Upper lobe of left lung (tissue), 6 donors: ENCODE measurements around the gene EN2. TPM values are rescaled to one million over a fixed set of nuclear protein-coding genes. Genes with fewer than 3 reads are reported as not detected.

Experiments
- ATAC-seq, 2 donors: fragments of 200-7000 bp; cut with Tn5 transposase; one replicate each; pipeline ENCODE4 v1.9.1; 2022; ENCODE audit warnings: mild to moderate bottlenecking in 2 of 2, moderate library complexity in 2 of 2; ENCODE audit not compliant: low FRiP score in 2 of 2
- DNase-seq, 2 donors: peaks; one replicate each; pipeline ENCODE4 v3.0.0-alpha.2; 2019 to 2020
- H3K27ac ChIP-seq, 4 donors: fragments of 200-600 bp; sonication (generic); one replicate each; pipeline ENCODE4 v1.5.1; 2016 to 2019
- H3K27me3 ChIP-seq, 4 donors: fragments of 200-600 bp; sonication (generic); one replicate each; pipeline ENCODE4 v1.5.1; 2017 to 2019
- H3K36me3 ChIP-seq, 4 donors: fragments of 200-600 bp; sonication (generic); one replicate each; pipeline ENCODE4 v1.5.1; 2016 to 2019
- H3K4me1 ChIP-seq, 4 donors: fragments of 200-600 bp; sonication (generic); one replicate each; pipeline ENCODE4 v1.5.1; 2018 to 2019
- H3K4me3 ChIP-seq, 4 donors: fragments of 200-600 bp; sonication (generic); one replicate each; pipeline ENCODE4 v1.5.1; 2017 to 2019; ENCODE audit warnings: mild to moderate bottlenecking in 2 of 4, moderate library complexity in 1 of 4
- H3K9me3 ChIP-seq, 4 donors: fragments of 200-600 bp; sonication (generic); one replicate each; pipeline ENCODE4 v1.5.1; 2018 to 2019
- CTCF ChIP-seq, 6 experiments: fragments of 450-650 bp in 4 of 6; fragments of 200-600 bp in 2 of 6; sonication (generic) in 2 of 6; IDR thresholded peaks; one replicate each; pipeline ENCODE4 v1.5.1; 2016 to 2019; ENCODE audit warnings: antibody characterized with exemption in 6 of 6
- EP300 ChIP-seq, 4 donors: sonication (generic); formaldehyde crosslinking; IDR thresholded peaks; one replicate each; pipeline ENCODE4 v1.5.1; 2017; ENCODE audit warnings: antibody characterized with exemption in 4 of 4, control low read depth in 2 of 4
- POLR2A ChIP-seq, 4 donors: fragments of 450-650 bp; IDR thresholded peaks; one replicate each; pipeline ENCODE4 v1.5.1; 2016 to 2017; ENCODE audit warnings: antibody characterized with exemption in 4 of 4, mild to moderate bottlenecking in 2 of 4
- POLR2AphosphoS5 ChIP-seq, 2 donors: sonication (generic); formaldehyde crosslinking; IDR thresholded peaks; one replicate each; pipeline ENCODE4 v1.5.1; 2017; ENCODE audit warnings: antibody characterized with exemption in 2 of 2
- WGBS, 2 donors: methylation state at CpG; one replicate each; pipeline ENCODE4 v1.1.5; 2017 to 2018; 5-methylcytosine and 5-hydroxymethylcytosine counted together
- total RNA-seq, 6 donors: library from RNA; depleted of rRNA in 4 of 6; stranded (reverse); fragments of >200 nt in 4 of 6; gene quantifications; one replicate each; pipeline versions ENCODE4 v1.1.0 to v1.2.1, GENCODE V29; 2016 to 2021
- donor health status: DM: no; HTN: no; CAD: no; lungs with moderate emphysema.
- donor health status: DM: no; HTN: yes; CAD: no; lungs with severe emphysema.

The EN2 gene
- total RNA-seq, 6 donors from 2014 or later, result not detected

DNA sequence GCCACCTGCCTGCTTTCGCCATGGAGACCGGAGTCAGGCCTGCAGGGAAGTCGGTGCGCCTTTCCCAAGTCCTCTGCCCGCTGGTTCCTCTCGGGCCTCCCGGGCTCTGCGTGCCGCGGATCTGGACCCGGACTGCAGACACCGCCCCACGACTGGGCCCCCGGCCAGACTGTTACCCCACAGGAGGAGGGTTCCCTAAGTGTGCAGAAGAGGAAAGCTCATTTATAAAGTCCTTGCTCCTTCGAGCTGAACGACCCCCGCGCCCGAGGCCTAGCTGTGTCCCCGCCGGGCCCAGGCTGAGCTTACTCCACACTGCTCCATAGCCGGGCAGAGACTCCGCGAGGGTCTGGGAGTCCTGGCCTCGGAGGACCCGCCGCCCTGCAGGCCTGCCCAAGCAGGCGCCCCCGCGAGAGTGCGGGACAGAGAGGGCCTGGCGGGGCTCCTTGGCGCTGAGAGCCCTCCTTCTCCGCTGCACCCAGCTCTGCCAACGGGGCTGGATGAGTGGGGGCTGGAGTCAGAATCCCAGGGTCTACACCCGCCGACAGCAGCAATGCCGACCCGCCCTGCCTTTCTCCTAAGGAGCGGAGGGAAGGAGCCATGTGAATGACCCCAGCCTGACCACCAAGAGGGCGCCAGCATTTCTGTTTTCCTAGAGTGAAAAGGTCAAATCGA, 8.3 kb downstream of the EN2 start:
- TF ChIP-seq CTCF (IDR thresholded peaks at IDR 0.05), result no peak
- TF ChIP-seq POLR2AphosphoS5 (IDR thresholded peaks at IDR 0.05), result no peak
- no peak for TF ChIP-seq EP300 (IDR thresholded peaks at IDR 0.05)
- TF ChIP-seq POLR2A (IDR thresholded peaks at IDR 0.05), result no peak
- Histone ChIP-seq H3K27me3 (peaks cover 2 to 90% (median 57%) of the 10 kb centered on the region in 4 donors), H3K4me1 (peaks cover 14 to 40% (median 24%) of the 10 kb centered on the region in 4 donors), H3K9me3 (no peaks in the 10 kb centered on the region), H3K36me3 (no peaks in the 10 kb centered on the region), H3K4me3 (peak overlapping the region in 1 of 4 donors; percentile 2), H3K27ac (no peak overlapping the region)
- DNase-seq, result peak in 1 of 2 donors; percentile 81
- 9 to 12% methylated on average over 14 to 35 of the region's 42 CpGs for WGBS, 2 donors
- ATAC-seq, result no peak

DNA sequence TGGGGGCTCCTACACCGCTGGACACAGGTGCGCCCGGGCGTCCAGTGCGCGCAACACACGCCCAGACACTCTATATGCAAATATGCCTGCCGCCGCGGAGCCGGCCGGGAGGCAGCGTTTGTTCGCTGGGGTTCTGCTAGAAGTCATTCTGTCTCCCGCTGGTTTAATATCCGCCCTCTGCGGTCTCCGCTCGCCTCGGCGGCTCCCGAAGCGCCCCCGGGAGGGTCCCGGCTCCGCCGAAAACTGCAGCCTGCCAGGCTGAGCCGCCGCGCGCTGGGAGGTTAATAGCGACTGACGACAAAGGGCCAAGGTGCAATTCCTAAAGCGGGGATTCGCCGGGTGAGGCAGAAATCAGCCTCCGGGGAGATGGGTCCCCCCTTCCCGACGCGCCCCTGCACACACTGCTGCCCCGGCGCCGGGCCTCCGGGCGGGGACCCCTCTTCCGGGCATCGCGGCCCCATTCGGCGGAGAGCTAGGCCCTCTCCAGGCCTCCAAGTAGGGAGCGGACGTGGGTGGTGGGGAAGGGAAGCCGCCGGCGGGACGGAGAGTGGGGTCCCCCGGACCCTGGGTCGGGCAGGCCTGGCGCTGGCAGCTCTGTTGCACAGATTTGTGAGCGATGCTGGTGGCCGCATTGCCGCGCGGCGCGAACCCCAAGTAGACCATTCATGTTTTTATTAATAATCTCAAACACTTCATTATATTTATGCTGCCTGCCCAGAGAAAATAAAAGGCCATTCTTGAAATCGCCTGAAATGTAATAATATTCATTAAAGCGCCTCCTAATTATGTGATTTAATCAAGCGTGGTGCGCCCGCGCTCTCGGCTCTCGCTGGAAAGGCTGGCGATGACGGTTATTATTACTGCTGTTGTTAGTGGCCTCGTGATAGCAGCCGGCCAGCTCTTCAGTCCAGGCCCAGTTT, 9.1 kb downstream of the EN2 start:
- no peak overlapping the region for H3K27ac ChIP-seq
- 6 to 12% methylated on average over 25 to 58 of the region's 78 CpGs for WGBS, 2 donors
- H3K27me3 ChIP-seq, result peaks cover 2 to 88% (median 58%) of the 10 kb centered on the region in 4 donors
- H3K4me1 ChIP-seq, result peaks cover 14 to 40% (median 24%) of the 10 kb centered on the region in 4 donors
- H3K4me3 ChIP-seq, result peak overlapping the region in 1 of 4 donors; percentile 2
- ATAC-seq, result no peak
- DNase-seq, result peak in 1 of 2 donors; percentile 84
- H3K9me3 ChIP-seq, result no peaks in the 10 kb centered on the region
- no peaks in the 10 kb centered on the region for H3K36me3 ChIP-seq
- no peak for TF ChIP-seq POLR2A (IDR thresholded peaks at IDR 0.05)
- no peak for TF ChIP-seq EP300 (IDR thresholded peaks at IDR 0.05)
- TF ChIP-seq POLR2AphosphoS5 (IDR thresholded peaks at IDR 0.05), result no peak
- peak in 1 of 6 experiments; percentile 18 for TF ChIP-seq CTCF (IDR thresholded peaks at IDR 0.05)

DNA sequence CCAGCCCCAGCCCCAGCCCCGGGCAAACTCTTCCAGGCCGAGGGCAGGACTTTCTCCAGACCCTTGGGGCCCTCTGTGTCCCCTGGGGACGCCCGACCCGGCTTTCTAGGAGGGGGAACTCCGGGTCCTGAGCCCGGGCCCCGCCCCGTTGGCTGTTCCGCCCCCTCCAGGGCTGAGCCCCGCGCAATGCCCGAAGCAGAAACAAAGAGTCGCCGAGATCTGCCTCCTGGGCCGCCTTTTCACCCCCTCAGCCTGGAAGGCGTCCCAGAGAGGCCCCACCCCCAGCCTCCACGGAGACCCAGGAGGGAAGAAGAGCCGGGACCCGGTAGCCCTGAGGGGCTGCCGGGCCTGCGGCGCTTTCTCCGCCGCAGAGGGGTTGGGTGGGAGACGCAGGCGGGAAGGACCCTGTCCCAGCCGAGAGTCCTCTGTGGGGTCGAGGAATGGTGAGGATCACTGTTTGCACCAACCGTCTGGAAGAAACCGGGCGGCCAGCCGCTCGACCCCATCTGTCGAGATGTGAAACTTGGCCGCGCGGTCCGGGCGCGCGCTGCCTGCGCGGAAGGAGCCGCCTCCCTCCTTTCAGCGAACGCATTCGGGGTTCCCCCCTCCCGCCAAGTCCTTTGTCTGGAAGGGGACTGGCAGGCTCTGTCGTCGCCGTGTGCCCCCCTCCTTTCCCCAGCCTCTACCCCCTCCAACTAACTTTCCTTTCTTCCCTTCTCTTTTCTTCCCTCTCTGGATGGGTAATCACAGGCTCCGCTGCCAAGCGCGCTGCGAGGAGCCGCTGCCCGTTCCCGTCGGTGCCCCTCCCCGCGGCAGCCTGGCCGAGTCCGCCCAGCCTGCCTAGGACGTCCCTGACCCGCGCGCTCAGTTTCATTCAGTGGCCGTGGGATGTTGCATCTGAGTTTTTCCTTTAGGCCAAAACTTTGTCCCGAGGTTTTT, 10.2 kb downstream of the EN2 start:
- peaks cover 0 to 83% (median 57%) of the 10 kb centered on the region in 4 donors for H3K27me3 ChIP-seq
- H3K27ac ChIP-seq, result no peak overlapping the region
- H3K36me3 ChIP-seq, result no peaks in the 10 kb centered on the region
- DNase-seq (peak in 1 of 2 donors; percentile 80), ATAC-seq (peak in 1 of 2 donors; percentile 28)
- peaks cover 14 to 45% (median 24%) of the 10 kb centered on the region in 4 donors for H3K4me1 ChIP-seq
- 3 to 6% methylated on average over 40 to 51 of the region's 70 CpGs for WGBS, 2 donors
- no peaks in the 10 kb centered on the region for H3K9me3 ChIP-seq
- H3K4me3 ChIP-seq, result peak overlapping the region in 1 of 4 donors; percentile 12
- TF ChIP-seq POLR2AphosphoS5 (IDR thresholded peaks at IDR 0.05), result no peak
- TF ChIP-seq EP300 (IDR thresholded peaks at IDR 0.05), result no peak
- no peak for TF ChIP-seq CTCF (IDR thresholded peaks at IDR 0.05)
- TF ChIP-seq POLR2A (IDR thresholded peaks at IDR 0.05), result no peak

GRCh38 chr7:155468785-155469148, 10.8 kb downstream of the EN2 start:
- H3K27me3 ChIP-seq, result peaks cover 0 to 85% (median 56%) of the 10 kb centered on the region in 4 donors
- DNase-seq (no peak), ATAC-seq (no peak)
- no peaks in the 10 kb centered on the region for H3K9me3 ChIP-seq
- H3K4me3 ChIP-seq, result no peak overlapping the region
- TF ChIP-seq POLR2A (IDR thresholded peaks at IDR 0.05) (no peak), CTCF (IDR thresholded peaks at IDR 0.05) (no peak), POLR2AphosphoS5 (IDR thresholded peaks at IDR 0.05) (no peak), EP300 (IDR thresholded peaks at IDR 0.05) (no peak)
- 11 to 17% methylated on average over 10 of the region's 10 CpGs for WGBS, 2 donors
- peaks cover 14 to 45% (median 24%) of the 10 kb centered on the region in 4 donors for H3K4me1 ChIP-seq
- H3K27ac ChIP-seq, result no peak overlapping the region
- H3K36me3 ChIP-seq, result no peaks in the 10 kb centered on the region
